ENCODE results near the gene TMEM218.

The TMEM218 gene

GRCh38 chr11:125114518-125114917 is 3.1 kb upstream of the TMEM218 start:
- H3K4me3 ChIP-seq (ENCODE audit: low read depth in 1 of 2, low read length in 2 of 2), result no peak overlapping the region
- no peaks in the 10 kb centered on the region for H3K36me3 ChIP-seq (ENCODE audit: insufficient read depth, low read length)
- no peak overlapping the region for H2AFZ ChIP-seq (ENCODE audit: low read depth, low read length)
- H3K9me3 ChIP-seq (ENCODE audit: insufficient read depth, low read length, severe bottlenecking), result no peaks in the 10 kb centered on the region
- DNase-seq (no peak), ATAC-seq (ENCODE audit: insufficient read depth, low read depth) (no peak)
- TF ChIP-seq EZH2 (IDR thresholded peaks at IDR 0.05; ENCODE audit: borderline replicate concordance, low read depth, low read length, severe bottlenecking) (no peak), CTCF (IDR thresholded peaks at IDR 0.05; ENCODE audit: borderline replicate concordance, extremely low read depth, low read length, poor library complexity, severe bottlenecking) (peak; percentile 23)
- no peaks in the 10 kb centered on the region; the same call in 1 of the 2 replicates for H3K4me1 ChIP-seq (ENCODE audit: insufficient read depth, low read length)
- no peak overlapping the region for H3K4me2 ChIP-seq (ENCODE audit: insufficient read depth, low read length)
- H3K9ac ChIP-seq (ENCODE audit: low read depth, low read length), result no peak overlapping the region
- no peaks in the 10 kb centered on the region for H4K20me1 ChIP-seq (ENCODE audit: insufficient read depth, low read length)
- no peaks in the 10 kb centered on the region for H3K79me2 ChIP-seq (ENCODE audit: insufficient read depth, low read length)
- peaks cover 35% of the 10 kb centered on the region for H3K27me3 ChIP-seq (ENCODE audit: insufficient read depth, low read length, poor library complexity)
- no peak overlapping the region for H3K27ac ChIP-seq (ENCODE audit: low read length)

DNA sequence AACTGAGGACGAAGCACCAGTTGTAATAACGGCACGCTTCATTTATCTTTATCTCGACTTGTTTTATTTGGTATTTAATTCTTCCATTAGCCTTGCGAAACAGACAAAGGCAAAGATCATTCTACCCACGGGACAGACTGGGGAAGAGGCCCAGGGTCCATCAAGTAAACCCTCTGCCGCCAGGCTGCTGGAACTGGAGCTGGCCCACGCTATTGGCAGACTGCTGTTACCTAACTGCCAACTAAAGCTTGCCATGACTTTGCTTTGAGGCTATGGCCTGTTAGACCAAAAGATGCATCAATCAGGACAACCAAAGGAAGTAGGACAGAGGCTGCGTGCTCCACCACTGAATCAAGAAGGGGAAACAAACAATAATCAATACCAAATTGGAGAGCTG is 780 bp upstream of the TMEM218 start:
- H3K36me3 ChIP-seq (ENCODE audit: insufficient read depth, low read length), result no peaks in the 10 kb centered on the region
- no peaks in the 10 kb centered on the region; the same call in 1 of the 2 replicates for H3K4me1 ChIP-seq (ENCODE audit: insufficient read depth, low read length)
- H2AFZ ChIP-seq (ENCODE audit: low read depth, low read length), result peak overlapping the region; percentile 25; the same call in 1 of the 2 replicates
- no peak for TF ChIP-seq CTCF (IDR thresholded peaks at IDR 0.05; ENCODE audit: borderline replicate concordance, extremely low read depth, low read length, poor library complexity, severe bottlenecking)
- no peaks in the 10 kb centered on the region for H3K9me3 ChIP-seq (ENCODE audit: insufficient read depth, low read length, severe bottlenecking)
- no peak overlapping the region for H3K9ac ChIP-seq (ENCODE audit: low read depth, low read length)
- no peak overlapping the region for H3K4me3 ChIP-seq (ENCODE audit: low read depth in 1 of 2, low read length in 2 of 2)
- ATAC-seq (ENCODE audit: insufficient read depth, low read depth), result no peak
- H3K4me2 ChIP-seq (ENCODE audit: insufficient read depth, low read length), result no peak overlapping the region
- H3K27me3 ChIP-seq (ENCODE audit: insufficient read depth, low read length, poor library complexity), result peaks cover 37% of the 10 kb centered on the region
- H3K79me2 ChIP-seq (ENCODE audit: insufficient read depth, low read length), result no peaks in the 10 kb centered on the region
- H4K20me1 ChIP-seq (ENCODE audit: insufficient read depth, low read length), result no peaks in the 10 kb centered on the region
- no peak overlapping the region for H3K27ac ChIP-seq (ENCODE audit: low read length)
- no peak for DNase-seq

- no peaks in the 10 kb centered on the region for H3K79me2 ChIP-seq (ENCODE audit: insufficient read depth, low read length)
- no peak overlapping the region for H3K27ac ChIP-seq (ENCODE audit: low read length)
- DNase-seq (peak; percentile 12), ATAC-seq (ENCODE audit: insufficient read depth, low read depth) (no peak)
- H3K9ac ChIP-seq (ENCODE audit: low read depth, low read length), result peak overlapping the region; percentile 38
- peaks cover 32% of the 10 kb centered on the region for H3K27me3 ChIP-seq (ENCODE audit: insufficient read depth, low read length, poor library complexity)
- no peaks in the 10 kb centered on the region for H4K20me1 ChIP-seq (ENCODE audit: insufficient read depth, low read length)
- H2AFZ ChIP-seq (ENCODE audit: low read depth, low read length), result peak overlapping the region; percentile 33
- no peaks in the 10 kb centered on the region for H3K36me3 ChIP-seq (ENCODE audit: insufficient read depth, low read length)
- no peaks in the 10 kb centered on the region; the same call in 1 of the 2 replicates for H3K4me1 ChIP-seq (ENCODE audit: insufficient read depth, low read length)
- no peaks in the 10 kb centered on the region for H3K9me3 ChIP-seq (ENCODE audit: insufficient read depth, low read length, severe bottlenecking)
- peak overlapping the region; percentile 52; the same call in 1 of the 2 replicates for H3K4me2 ChIP-seq (ENCODE audit: insufficient read depth, low read length)
- TF ChIP-seq EZH2 (IDR thresholded peaks at IDR 0.05; ENCODE audit: borderline replicate concordance, low read depth, low read length, severe bottlenecking) (peak; percentile 13), CTCF (IDR thresholded peaks at IDR 0.05; ENCODE audit: borderline replicate concordance, extremely low read depth, low read length, poor library complexity, severe bottlenecking) (no peak)
- H3K4me3 ChIP-seq (ENCODE audit: low read depth in 1 of 2, low read length in 2 of 2), result peak overlapping the region in 1 of 2 experiments; percentile 53; a peak in 2 of 4 replicates
Measured at GRCh38 chr11:125111001-125111342, 454 bp downstream of the TMEM218 start.

DNA sequence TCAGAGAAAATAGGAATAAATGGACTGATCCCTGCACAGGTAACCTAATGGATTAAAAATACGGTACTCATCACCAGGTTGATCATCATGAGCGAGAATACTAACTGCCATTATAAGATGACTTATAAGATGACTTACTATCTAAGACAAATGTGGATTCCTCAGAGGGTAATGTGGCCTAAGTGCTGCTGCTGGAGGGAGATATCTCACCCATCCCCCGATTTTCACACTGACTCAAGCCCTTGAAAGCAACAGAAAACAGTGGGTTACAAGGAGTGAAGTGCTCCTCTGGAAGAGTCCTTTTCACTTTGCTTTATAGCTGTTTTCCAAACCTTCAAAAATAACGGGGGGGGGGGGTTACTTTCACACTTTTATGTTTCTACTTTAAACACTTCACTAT is 920 bp downstream of the TMEM218 start:
- DNase-seq (no peak), ATAC-seq (ENCODE audit: insufficient read depth, low read depth) (no peak)
- H3K27ac ChIP-seq (ENCODE audit: low read length), result no peak overlapping the region
- no peak overlapping the region; the same call in 1 of the 2 replicates for H2AFZ ChIP-seq (ENCODE audit: low read depth, low read length)
- H3K27me3 ChIP-seq (ENCODE audit: insufficient read depth, low read length, poor library complexity), result peaks cover 32% of the 10 kb centered on the region
- TF ChIP-seq CTCF (IDR thresholded peaks at IDR 0.05; ENCODE audit: borderline replicate concordance, extremely low read depth, low read length, poor library complexity, severe bottlenecking), result no peak
- no peaks in the 10 kb centered on the region for H4K20me1 ChIP-seq (ENCODE audit: insufficient read depth, low read length)
- no peak overlapping the region for H3K4me3 ChIP-seq (ENCODE audit: low read depth in 1 of 2, low read length in 2 of 2)
- H3K4me1 ChIP-seq (ENCODE audit: insufficient read depth, low read length), result no peaks in the 10 kb centered on the region; the same call in 1 of the 2 replicates
- no peaks in the 10 kb centered on the region for H3K79me2 ChIP-seq (ENCODE audit: insufficient read depth, low read length)
- H3K36me3 ChIP-seq (ENCODE audit: insufficient read depth, low read length), result no peaks in the 10 kb centered on the region
- peak overlapping the region; percentile 38; the same call in 1 of the 2 replicates for H3K9ac ChIP-seq (ENCODE audit: low read depth, low read length)
- H3K9me3 ChIP-seq (ENCODE audit: insufficient read depth, low read length, severe bottlenecking), result no peaks in the 10 kb centered on the region
- peak overlapping the region; percentile 52; the same call in 1 of the 2 replicates for H3K4me2 ChIP-seq (ENCODE audit: insufficient read depth, low read length)
